AML-193 (cell line): ENCODE results near the gene SKA2.
"Not testable (repeated sequence)": the region's sequence is repeated elsewhere in the genome, so short reads cannot be mapped to it uniquely, and the experiment has no call there.

ENCODE experiments used
- DNase-seq, 2 experiments: peaks; one replicate each; lab custom pipeline; 2025; lab: John Stamatoyannopoulos, UW

The SKA2 gene

DNA sequence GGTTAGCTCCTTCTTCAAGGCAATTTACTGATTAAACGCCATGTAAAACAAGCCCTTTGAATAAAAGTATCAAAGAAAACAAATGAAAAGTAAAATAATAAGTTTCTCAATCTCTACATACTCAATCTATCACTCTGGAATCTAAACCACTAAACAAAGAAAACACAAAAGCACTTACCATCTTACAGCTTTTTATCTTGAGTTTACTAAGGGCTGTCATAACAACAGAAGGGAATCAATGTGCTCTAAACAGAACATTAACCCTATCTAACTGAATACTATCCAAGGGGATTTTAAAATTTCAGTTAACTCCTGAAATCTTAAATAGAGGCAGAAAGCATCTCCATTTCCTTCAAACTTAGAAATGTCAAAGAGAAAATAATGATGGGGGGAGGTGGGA is 3.4 kb downstream of the SKA2 start:
- DNase-seq = no peak

GRCh38 chr17:59151006-59151405 is 4.0 kb downstream of the SKA2 start:
- DNase-seq = no peak

DNA sequence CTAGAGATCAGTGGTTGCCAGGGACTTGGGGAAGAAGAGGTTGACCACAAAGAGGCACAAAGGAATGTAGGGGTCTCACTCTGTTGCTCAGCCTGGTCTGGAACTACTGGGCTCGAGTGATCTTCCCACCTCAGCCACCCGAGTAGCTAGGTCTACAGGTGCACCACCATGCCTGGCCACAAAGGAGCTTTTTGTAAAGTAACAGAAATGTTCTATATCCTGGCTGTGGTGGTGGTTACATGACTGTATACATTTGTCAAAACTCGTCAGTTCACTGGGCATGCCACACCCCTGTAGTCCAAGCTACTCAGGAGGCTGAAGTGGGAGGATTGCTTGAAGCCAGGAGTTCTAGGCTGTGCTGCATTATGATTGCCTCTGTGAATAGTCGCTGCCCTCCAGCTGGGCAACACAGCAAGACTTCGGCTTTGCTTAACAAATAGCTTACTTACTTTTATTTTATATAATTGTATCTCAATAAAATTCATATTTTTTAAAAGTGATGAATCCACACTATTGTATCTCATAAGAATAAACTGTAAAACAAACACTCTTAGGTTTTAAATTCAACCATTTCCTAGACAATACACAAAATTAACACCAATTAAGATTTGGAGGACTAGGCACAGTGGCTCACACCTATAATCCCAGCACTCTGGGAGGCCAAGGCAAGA is 5.0 kb downstream of the SKA2 start:
- DNase-seq = no peak

DNA sequence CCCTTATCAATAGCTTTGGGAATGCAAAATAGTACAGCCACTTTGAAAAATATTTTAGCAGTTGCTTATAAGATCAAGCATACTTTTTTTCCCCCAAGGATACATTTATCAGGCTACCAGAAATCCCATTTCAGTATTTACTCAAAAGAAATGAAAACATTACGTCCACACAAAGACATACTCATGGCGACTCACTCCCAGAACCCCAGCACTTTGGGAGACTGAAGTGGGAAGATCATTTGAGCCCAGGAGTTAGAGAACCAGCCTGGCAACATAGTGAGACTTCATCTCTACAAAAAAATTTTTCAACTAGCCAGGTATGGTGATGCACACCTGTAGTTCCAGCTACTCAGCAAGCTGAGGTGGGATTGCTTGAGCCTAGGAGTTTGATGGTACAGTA is 5.9 kb downstream of the SKA2 start:
- no peak for DNase-seq

DNA sequence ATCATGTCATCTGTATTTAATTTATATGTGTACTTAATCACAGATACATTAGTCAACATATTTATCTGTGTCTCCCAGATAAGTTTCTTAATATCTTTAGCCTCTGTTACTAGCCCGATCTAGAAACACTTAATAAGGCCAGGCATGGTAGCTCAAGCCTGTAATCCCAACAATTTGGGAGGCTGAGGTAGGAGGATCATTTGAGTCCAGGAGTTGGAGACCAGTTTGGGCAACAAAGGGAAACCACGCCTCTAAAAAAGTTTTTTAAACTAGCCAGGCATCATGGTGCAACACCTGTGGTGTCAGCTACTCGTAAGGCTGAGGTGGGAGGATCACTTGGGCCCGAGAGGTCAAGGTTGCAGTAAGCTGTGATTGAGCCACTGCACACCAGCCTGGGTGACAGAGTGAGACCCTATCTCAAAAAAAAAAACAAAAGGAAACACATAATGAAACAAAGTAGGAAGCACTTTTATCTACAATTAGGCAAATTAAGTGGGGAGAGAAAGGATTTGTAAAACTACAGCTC is 9.4 kb downstream of the SKA2 start:
- DNase-seq = no peak

- no peak for DNase-seq
Observed at GRCh38 chr17:59141860-59142259, 13.1 kb downstream of the SKA2 start.

GRCh38 chr17:59139939-59140338 is 15.0 kb downstream of the SKA2 start:
- DNase-seq = no peak

- not testable (repeated sequence) for DNase-seq
Observed at GRCh38 chr17:59138339-59138738, 16.6 kb downstream of the SKA2 start.

- no peak for DNase-seq
Observed at GRCh38 chr17:59131131-59131530, 23.9 kb downstream of the SKA2 start.

- DNase-seq = no peak
Observed at GRCh38 chr17:59129814-59130213, 25.2 kb downstream of the SKA2 start.

DNA sequence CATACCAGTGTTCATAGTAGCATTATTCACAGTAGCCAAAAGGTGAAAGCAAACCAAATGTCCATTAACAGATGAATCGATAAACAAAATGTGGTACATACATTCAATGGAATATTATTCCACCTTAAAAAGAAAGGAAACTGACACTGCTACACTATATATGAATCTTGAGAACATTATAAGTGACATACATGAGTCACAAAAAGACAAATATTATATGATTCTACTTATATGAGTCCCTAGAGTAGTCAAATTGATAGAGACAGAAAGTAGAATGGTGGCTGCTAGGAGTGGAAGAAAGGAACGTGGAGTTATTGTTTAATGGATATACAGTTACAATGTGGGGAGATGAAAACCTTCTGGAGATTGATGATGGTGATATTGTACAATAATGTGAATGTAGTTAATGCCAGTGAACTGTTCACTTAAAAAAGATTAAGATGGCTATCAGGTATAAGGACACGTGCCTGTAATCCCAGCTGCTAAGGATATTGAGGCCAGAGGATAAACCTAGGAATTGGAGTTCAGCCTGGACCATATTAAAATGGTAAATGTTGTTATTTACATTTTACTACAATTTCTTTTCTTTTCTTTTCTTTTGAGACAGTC is 28.1 kb downstream of the SKA2 start:
- DNase-seq = no peak

- no peak for DNase-seq
Observed at GRCh38 chr17:59124665-59125064, 30.3 kb downstream of the SKA2 start.

- DNase-seq = no peak
Observed at GRCh38 chr17:59121901-59122480, 33.0 kb downstream of the SKA2 start.

- no peak for DNase-seq
Observed at GRCh38 chr17:59115474-59115873, 39.5 kb downstream of the SKA2 start.

DNA sequence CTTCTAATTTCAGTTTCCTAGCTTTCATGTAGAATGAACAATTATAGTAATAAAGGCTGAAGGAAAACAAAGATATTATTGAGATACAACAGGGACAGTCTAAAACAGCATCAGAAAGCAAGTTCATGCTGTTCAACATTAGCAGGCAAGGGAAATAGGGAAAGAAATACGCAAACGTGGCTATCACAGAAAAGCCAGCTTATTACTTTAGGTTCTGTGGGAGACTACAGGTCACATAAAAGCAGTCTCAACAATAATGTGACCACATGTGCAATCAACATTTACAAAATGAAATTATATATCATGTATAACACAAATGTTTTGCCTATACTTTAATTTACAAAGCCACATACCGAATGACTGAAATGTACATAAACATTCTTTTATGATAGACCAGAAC is 43.4 kb downstream of the SKA2 start:
- no peak for DNase-seq

DNA sequence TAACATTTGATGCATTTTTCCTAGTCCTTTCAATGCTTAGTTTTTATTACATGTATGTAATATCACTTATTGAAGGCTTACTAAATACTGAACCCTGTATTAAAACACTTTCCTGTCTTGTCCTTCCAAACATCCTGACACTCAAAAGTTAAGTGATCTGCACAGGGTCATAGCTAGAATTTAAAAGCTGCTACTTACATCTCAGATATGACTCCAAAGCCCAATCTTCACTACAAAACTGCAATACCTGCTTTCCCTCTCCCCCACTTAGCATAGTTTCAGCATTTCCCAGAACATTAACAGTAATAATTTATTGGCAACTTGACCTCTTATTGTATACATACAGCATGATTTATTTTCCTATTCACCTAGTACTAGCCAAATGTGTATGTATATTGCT is 44.0 kb downstream of the SKA2 start:
- DNase-seq = no peak

DNA sequence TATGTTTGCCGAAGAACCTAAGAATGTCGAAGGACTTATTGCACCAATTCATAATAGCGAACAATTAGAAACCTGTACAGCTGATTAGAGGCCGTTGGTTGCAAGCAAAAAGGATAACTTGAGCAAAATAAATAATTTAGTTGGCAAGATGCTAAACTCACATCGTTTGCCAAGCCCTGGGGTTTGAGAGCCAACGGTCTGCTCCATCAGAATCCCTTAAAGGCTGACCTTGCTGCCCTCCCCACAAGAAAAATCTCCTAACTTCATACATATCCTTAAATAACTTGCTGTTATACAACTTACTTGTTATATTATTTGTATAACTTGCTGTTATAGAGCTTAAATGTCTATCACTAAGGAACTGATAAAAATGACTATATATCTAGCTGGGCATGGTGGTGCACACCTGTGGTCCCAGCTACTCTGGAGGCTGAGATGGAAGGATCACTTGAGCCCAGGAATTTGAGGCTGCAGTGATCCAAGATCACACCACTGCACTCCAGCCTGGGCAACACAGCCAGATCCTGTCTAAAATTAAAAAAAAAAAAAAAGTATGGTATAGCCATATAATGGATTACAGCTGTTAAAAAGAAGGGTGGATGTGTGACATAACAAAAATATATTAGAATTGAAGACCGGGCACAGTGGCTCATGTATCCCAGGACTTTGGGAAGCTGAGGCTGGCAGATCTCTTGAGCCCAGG is 46.4 kb downstream of the SKA2 start:
- DNase-seq = no peak

- DNase-seq = peak; percentile 13 to 46
Observed at GRCh38 chr17:59107306-59107670, 47.7 kb downstream of the SKA2 start.

- peak; percentile 99 for DNase-seq
Observed at GRCh38 chr17:59106463-59107305, 48.3 kb downstream of the SKA2 start, which contains the start of gene TRIM37. Gene TRIM37, minus strand, starts transcription at chr17:59106880. Its CDS starts 419 bp downstream, at chr17:59106461.

- DNase-seq = peak; percentile 39 to 58
Observed at GRCh38 chr17:59105852-59106462, 49.0 kb downstream of the SKA2 start.

DNA sequence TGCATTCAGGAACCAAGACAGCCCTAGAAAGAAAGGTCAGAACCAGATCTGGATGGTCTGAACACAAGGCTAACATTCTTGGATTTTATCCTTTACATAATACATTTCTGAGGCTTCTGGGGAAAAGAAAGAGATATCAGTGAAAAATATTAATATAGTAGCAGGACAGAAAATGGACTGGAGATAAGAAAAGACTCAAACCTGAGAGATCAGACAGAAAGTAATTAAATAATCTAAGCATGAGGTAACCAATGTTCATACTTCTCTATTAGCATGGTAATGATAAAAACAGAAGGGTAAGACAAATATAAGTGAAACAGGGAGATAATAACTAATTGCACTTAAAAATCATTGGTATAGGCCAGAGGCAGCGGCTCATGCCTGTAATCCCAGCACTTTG is 53.8 kb downstream of the SKA2 start:
- no peak for DNase-seq
